GM12875 (cell line): ENCODE measurements around the gene KAZALD1.
A peak's percentile ranks its signal among the peaks of the same experiment; 100 is the strongest.

Experiments used
- H3K4me3 ChIP-seq: one replicate; pipeline ENCODE4 v1.5.1; 2011; ENCODE audit warnings: low read depth, low read length, control low read depth
- CTCF ChIP-seq: IDR thresholded peaks from 2 replicates; pipeline ENCODE4 v1.5.1; 2011; ENCODE audit warnings: low read depth, mild to moderate bottlenecking, control low read depth, inconsistent platforms, low read length, moderate library complexity, borderline replicate concordance; ENCODE audit not compliant: insufficient read depth

Gene KAZALD1

GRCh38 chr10:101042667-101043362 lies 19.0 kb upstream of the KAZALD1 start:
- TF ChIP-seq CTCF: no peak
- peak overlapping the region; percentile 58 for H3K4me3 ChIP-seq

- peak overlapping the region; percentile 58 for H3K4me3 ChIP-seq
- no peak for TF ChIP-seq CTCF
Measured at GRCh38 chr10:101043363-101043707, 18.5 kb upstream of the KAZALD1 start.

DNA sequence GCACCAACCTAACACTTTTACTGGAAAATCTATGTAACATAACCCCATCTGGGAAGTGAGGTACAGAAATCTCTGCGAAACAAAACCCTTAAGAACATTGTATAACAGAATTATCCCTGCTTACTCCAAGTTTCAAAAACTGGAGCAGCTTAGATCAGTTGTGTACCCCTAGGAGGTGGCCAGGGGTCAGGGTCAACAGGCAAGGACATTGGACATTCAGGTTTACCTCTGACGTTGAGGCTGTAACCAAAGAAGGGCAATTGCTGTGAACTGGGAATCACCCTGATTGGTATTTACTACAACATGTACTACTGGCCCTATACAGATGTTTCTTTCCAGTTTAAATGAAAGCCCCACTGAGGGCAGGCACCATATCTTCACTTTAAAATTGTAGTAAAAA lies 17.7 kb upstream of the KAZALD1 start:
- no peak for TF ChIP-seq CTCF
- H3K4me3 ChIP-seq: no peak overlapping the region

DNA sequence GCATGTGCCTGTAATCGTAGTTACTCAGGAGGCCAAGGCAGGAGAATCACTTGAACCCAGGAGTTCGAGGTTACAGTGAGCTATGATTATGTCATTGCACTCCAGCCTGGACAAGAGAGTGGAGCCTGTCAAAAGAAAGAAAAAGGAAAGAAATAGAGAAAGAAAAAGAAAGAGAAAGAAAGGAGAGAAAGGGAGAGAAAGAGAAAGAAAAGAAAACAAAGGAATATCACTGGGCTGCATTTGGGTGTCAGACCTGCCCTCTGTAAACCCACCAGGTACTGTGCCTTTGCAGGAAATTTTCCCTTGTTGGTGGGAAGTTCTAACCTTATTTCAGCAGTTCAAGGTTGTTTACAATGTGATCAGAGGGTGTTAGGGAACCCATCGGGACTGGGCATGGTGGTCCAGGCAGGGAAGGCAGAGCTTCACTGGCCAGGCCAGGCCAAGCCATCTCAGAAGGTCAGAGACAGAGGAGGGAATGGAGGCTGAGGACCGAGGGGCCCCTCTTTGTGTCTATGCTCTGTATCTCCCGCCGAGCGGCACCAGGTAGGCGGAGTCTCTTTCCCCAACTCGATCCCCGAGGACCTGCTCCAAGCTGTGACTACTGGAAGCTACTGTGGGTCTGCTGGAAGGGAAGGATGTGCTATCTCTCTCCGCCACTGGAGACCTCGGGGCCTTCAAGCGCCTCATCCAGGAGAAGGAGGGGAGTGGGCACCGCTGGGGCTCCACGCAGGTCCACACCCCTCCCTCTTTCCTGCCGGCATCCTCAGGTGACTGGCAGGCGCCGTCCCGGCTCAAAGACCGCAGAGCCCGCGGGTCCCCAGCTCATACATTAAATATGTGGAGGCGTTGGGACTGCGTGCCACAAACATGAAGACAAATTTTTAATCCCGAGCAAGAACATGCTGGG lies 15.2 kb upstream of the KAZALD1 start:
- H3K4me3 ChIP-seq: no peak overlapping the region
- TF ChIP-seq CTCF: no peak

- no peak for TF ChIP-seq CTCF
Measured at GRCh38 chr10:101047268-101047667, 14.5 kb upstream of the KAZALD1 start.

DNA sequence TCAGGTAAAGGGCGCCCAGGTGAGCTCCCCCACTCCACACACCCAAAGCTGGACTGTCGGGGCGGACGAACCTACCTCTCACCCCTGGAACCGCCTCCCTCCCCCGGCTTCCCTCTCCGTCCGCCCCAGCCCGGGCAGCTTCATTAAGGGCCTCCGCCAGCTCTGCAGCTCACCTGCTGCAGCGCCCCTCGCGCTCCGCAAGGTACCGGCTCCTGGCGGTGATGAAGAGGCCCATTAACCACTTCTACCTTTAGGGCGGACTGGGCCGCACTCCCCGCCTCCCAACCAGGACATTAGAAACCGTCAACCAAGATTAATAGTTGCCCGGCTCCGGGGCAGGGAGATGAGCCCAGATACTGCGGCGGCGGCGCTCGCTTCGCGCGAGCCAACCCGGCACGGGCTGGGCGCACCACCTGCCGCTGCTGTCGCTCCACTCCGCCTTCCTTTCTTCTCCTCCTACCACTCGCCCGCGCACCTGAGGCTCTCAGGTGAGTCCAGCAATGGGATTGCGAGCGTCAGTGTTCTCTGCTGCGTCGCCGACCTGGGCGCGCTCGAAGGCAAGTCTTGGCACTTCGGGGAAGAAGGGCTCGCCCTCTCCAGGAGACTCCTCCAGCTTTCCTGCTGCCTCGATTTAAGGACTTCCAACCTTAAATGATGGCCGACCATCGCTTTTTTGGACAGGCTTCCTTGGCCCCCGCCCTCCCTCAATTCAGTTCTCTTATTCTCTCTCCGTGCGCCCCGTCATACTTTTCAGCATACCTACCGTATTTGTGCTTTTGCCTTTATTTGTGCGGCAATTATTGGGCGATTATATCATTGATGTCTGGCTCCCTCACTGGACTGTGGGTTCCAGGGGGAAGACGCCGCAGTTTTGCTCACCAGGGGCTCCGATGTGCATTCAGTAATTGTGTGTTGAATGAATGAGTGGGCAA lies 13.6 kb upstream of the KAZALD1 start:
- no peak overlapping the region for H3K4me3 ChIP-seq

More at GRCh38 chr10:101047268-101047667, 14.5 kb upstream of the KAZALD1 start:
- H3K4me3 ChIP-seq: no peak overlapping the region

More for the DNA sequence above, 13.6 kb upstream of the KAZALD1 start:
- TF ChIP-seq CTCF: no peak
